ENCODE measurements around the gene TUBB4B. TPM values are rescaled to one million over a fixed set of nuclear protein-coding genes. Genes with fewer than 3 reads are reported as not detected.

TUBB4B gene
- polyA plus RNA-seq = 402 TPM
- long read RNA-seq, donor 1, transcript TUBB4B-201 (4 exons, 1,637 nt) = major isoform, 164 of 259 reads
- long read RNA-seq, donor 1, partial matches to known transcripts = 94 of 259 reads
- long read RNA-seq, donor 1, other reads (novel, unspliced or antisense) = 0 of 259 reads
- long read RNA-seq, donor 2, transcript TUBB4B-201 (4 exons, 1,637 nt) = major isoform, 229 of 265 reads
- long read RNA-seq, donor 2, transcript TUBB4B-202 (3 exons, 2,035 nt) = minor isoform, 5 of 265 reads
- long read RNA-seq, donor 2, partial matches to known transcripts = 31 of 265 reads
- long read RNA-seq, donor 2, other reads (novel, unspliced or antisense) = 0 of 265 reads
- long read RNA-seq, donor 3 = 0 reads
- long read RNA-seq, donor 4, transcript TUBB4B-201 (4 exons, 1,637 nt) = major isoform, 23 of 49 reads
- long read RNA-seq, donor 4, partial matches to known transcripts = 26 of 49 reads
- long read RNA-seq, donor 4, other reads (novel, unspliced or antisense) = 0 of 49 reads
- long read RNA-seq, donor 5, transcript TUBB4B-201 (4 exons, 1,637 nt) = major isoform, 83 of 85 reads
- long read RNA-seq, donor 5, partial matches to known transcripts = 0 of 85 reads
- long read RNA-seq, donor 5, other reads (novel, unspliced or antisense) = 0 of 85 reads
- long read RNA-seq, donor 6, transcript TUBB4B-201 (4 exons, 1,637 nt) = major isoform, 178 of 196 reads
- long read RNA-seq, donor 6, partial matches to known transcripts = 16 of 196 reads
- long read RNA-seq, donor 6, other reads (novel, unspliced or antisense) = 0 of 196 reads
- long read RNA-seq, donor 7, transcript TUBB4B-201 (4 exons, 1,637 nt) = major isoform, 66 of 72 reads
- long read RNA-seq, donor 7, partial matches to known transcripts = 6 of 72 reads
- long read RNA-seq, donor 7, other reads (novel, unspliced or antisense) = 0 of 72 reads
- long read RNA-seq, donor 8, transcript TUBB4B-201 (4 exons, 1,637 nt) = major isoform, 265 of 276 reads
- long read RNA-seq, donor 8, partial matches to known transcripts = 11 of 276 reads
- long read RNA-seq, donor 8, other reads (novel, unspliced or antisense) = 0 of 276 reads
- long read RNA-seq, donor 9, transcript TUBB4B-201 (4 exons, 1,637 nt) = major isoform, 180 of 195 reads
- long read RNA-seq, donor 9, partial matches to known transcripts = 14 of 195 reads
- long read RNA-seq, donor 9, other reads (novel, unspliced or antisense) = 0 of 195 reads
- long read RNA-seq, donor 10, transcript TUBB4B-201 (4 exons, 1,637 nt) = major isoform, 208 of 220 reads
- long read RNA-seq, donor 10, partial matches to known transcripts = 9 of 220 reads
- long read RNA-seq, donor 10, other reads (novel, unspliced or antisense) = 0 of 220 reads
- long read RNA-seq, donor 11, transcript TUBB4B-201 (4 exons, 1,637 nt) = major isoform, 151 of 344 reads
- long read RNA-seq, donor 11, partial matches to known transcripts = 191 of 344 reads
- long read RNA-seq, donor 11, other reads (novel, unspliced or antisense) = 0 of 344 reads

GRCh38 chr9:137240841-137241489 lies at the start of gene TUBB4B:
TUBB4B (plus strand) TSS chr9:137241287; CDS start chr9:137241361, 74 bp downstream.
- peak; percentile 100 for DNase-seq
- peaks cover 58% of the 10 kb centered on the region for H3K4me1 ChIP-seq (ENCODE audit: control insufficient read depth, insufficient read depth, low read length)
- WGBS (ENCODE audit: insufficient coverage, low lambda C conversion rate) = no CpG with 5 or more reads among the region's 67 CpGs

GRCh38 chr9:137191691-137192447 lies 49.2 kb upstream of the TUBB4B start:
- no peaks in the 10 kb centered on the region for H3K27me3 ChIP-seq (ENCODE audit: control insufficient read depth, insufficient read depth, low read length)
- WGBS (ENCODE audit: insufficient coverage, low lambda C conversion rate) = no CpG with 5 or more reads among the region's 22 CpGs
- H3K27ac ChIP-seq (ENCODE audit: low read length) = no peak overlapping the region
- no peak for DNase-seq
- H3K9me3 ChIP-seq (ENCODE audit: control insufficient read depth, low read depth, low read length) = no peaks in the 10 kb centered on the region
- no peak overlapping the region for H3K4me3 ChIP-seq (ENCODE audit: low read length)
- H3K4me1 ChIP-seq (ENCODE audit: control insufficient read depth, insufficient read depth, low read length) = peaks cover 56% of the 10 kb centered on the region
- H3K36me3 ChIP-seq (ENCODE audit: control insufficient read depth, insufficient read depth, low read length) = peaks cover 43% of the 10 kb centered on the region

More at GRCh38 chr9:137240841-137241489, at the start of gene TUBB4B:
- H3K36me3 ChIP-seq (ENCODE audit: control insufficient read depth, insufficient read depth, low read length) = peaks cover 24% of the 10 kb centered on the region
- no peaks in the 10 kb centered on the region for H3K27me3 ChIP-seq (ENCODE audit: control insufficient read depth, insufficient read depth, low read length)
- peak within 1 kb of the TSS; percentile 96 for H3K27ac ChIP-seq (ENCODE audit: low read length)
- peak within 1 kb of the TSS; percentile 81 for H3K4me3 ChIP-seq (ENCODE audit: low read length)
- H3K9me3 ChIP-seq (ENCODE audit: control insufficient read depth, low read depth, low read length) = peaks cover 2% of the 10 kb centered on the region

GRCh38 chr9:137192448-137192780 lies 48.7 kb upstream of the TUBB4B start:
- Histone ChIP-seq H3K36me3 (ENCODE audit: control insufficient read depth, insufficient read depth, low read length) (peaks cover 40% of the 10 kb centered on the region), H3K4me3 (ENCODE audit: low read length) (no peak overlapping the region), H3K4me1 (ENCODE audit: control insufficient read depth, insufficient read depth, low read length) (peaks cover 56% of the 10 kb centered on the region), H3K9me3 (ENCODE audit: control insufficient read depth, low read depth, low read length) (no peaks in the 10 kb centered on the region), H3K27me3 (ENCODE audit: control insufficient read depth, insufficient read depth, low read length) (no peaks in the 10 kb centered on the region), H3K27ac (ENCODE audit: low read length) (no peak overlapping the region)
- WGBS (ENCODE audit: insufficient coverage, low lambda C conversion rate) = no CpG with 5 or more reads among the region's 10 CpGs
- DNase-seq = no peak

GRCh38 chr9:137192859-137193258 lies 48.2 kb upstream of the TUBB4B start:
- no CpG with 5 or more reads among the region's 2 CpGs for WGBS (ENCODE audit: insufficient coverage, low lambda C conversion rate)
- peaks cover 40% of the 10 kb centered on the region for H3K36me3 ChIP-seq (ENCODE audit: control insufficient read depth, insufficient read depth, low read length)
- no peak overlapping the region for H3K4me3 ChIP-seq (ENCODE audit: low read length)
- H3K27ac ChIP-seq (ENCODE audit: low read length) = no peak overlapping the region
- no peaks in the 10 kb centered on the region for H3K9me3 ChIP-seq (ENCODE audit: control insufficient read depth, low read depth, low read length)
- DNase-seq = no peak
- H3K4me1 ChIP-seq (ENCODE audit: control insufficient read depth, insufficient read depth, low read length) = peaks cover 57% of the 10 kb centered on the region
- no peaks in the 10 kb centered on the region for H3K27me3 ChIP-seq (ENCODE audit: control insufficient read depth, insufficient read depth, low read length)

- H3K27me3 ChIP-seq (ENCODE audit: control insufficient read depth, insufficient read depth, low read length) = no peaks in the 10 kb centered on the region
- no CpG with 5 or more reads among the region's 14 CpGs for WGBS (ENCODE audit: insufficient coverage, low lambda C conversion rate)
Measured at GRCh38 chr9:137193771-137194170, 47.3 kb upstream of the TUBB4B start.

GRCh38 chr9:137194388-137194787 lies 46.7 kb upstream of the TUBB4B start:
- Histone ChIP-seq H3K27me3 (ENCODE audit: control insufficient read depth, insufficient read depth, low read length) (no peaks in the 10 kb centered on the region), H3K36me3 (ENCODE audit: control insufficient read depth, insufficient read depth, low read length) (peaks cover 40% of the 10 kb centered on the region), H3K4me1 (ENCODE audit: control insufficient read depth, insufficient read depth, low read length) (peaks cover 69% of the 10 kb centered on the region), H3K27ac (ENCODE audit: low read length) (no peak overlapping the region), H3K9me3 (ENCODE audit: control insufficient read depth, low read depth, low read length) (no peaks in the 10 kb centered on the region), H3K4me3 (ENCODE audit: low read length) (no peak overlapping the region)
- WGBS (ENCODE audit: insufficient coverage, low lambda C conversion rate) = no CpG with 5 or more reads among the region's 16 CpGs
- no peak for DNase-seq

More at GRCh38 chr9:137193771-137194170, 47.3 kb upstream of the TUBB4B start:
- no peak for DNase-seq
- H3K4me1 ChIP-seq (ENCODE audit: control insufficient read depth, insufficient read depth, low read length) = peaks cover 65% of the 10 kb centered on the region
- H3K9me3 ChIP-seq (ENCODE audit: control insufficient read depth, low read depth, low read length) = no peaks in the 10 kb centered on the region
- H3K36me3 ChIP-seq (ENCODE audit: control insufficient read depth, insufficient read depth, low read length) = peaks cover 40% of the 10 kb centered on the region
- H3K27ac ChIP-seq (ENCODE audit: low read length) = no peak overlapping the region
- no peak overlapping the region for H3K4me3 ChIP-seq (ENCODE audit: low read length)

- Histone ChIP-seq H3K27me3 (ENCODE audit: control insufficient read depth, insufficient read depth, low read length) (no peaks in the 10 kb centered on the region), H3K27ac (ENCODE audit: low read length) (peak overlapping the region; percentile 68), H3K9me3 (ENCODE audit: control insufficient read depth, low read depth, low read length) (no peaks in the 10 kb centered on the region), H3K36me3 (ENCODE audit: control insufficient read depth, insufficient read depth, low read length) (peaks cover 38% of the 10 kb centered on the region), H3K4me1 (ENCODE audit: control insufficient read depth, insufficient read depth, low read length) (peaks cover 67% of the 10 kb centered on the region), H3K4me3 (ENCODE audit: low read length) (no peak overlapping the region)
- DNase-seq = no peak
- no CpG with 5 or more reads among the region's 10 CpGs for WGBS (ENCODE audit: insufficient coverage, low lambda C conversion rate)
Measured at GRCh38 chr9:137194909-137195308, 46.2 kb upstream of the TUBB4B start.

- peak overlapping the region; percentile 68 for H3K27ac ChIP-seq (ENCODE audit: low read length)
- WGBS (ENCODE audit: insufficient coverage, low lambda C conversion rate) = 20% methylated on average over 1 of the region's 21 CpGs
- H3K36me3 ChIP-seq (ENCODE audit: control insufficient read depth, insufficient read depth, low read length) = peaks cover 30% of the 10 kb centered on the region
- H3K27me3 ChIP-seq (ENCODE audit: control insufficient read depth, insufficient read depth, low read length) = no peaks in the 10 kb centered on the region
- H3K4me1 ChIP-seq (ENCODE audit: control insufficient read depth, insufficient read depth, low read length) = peaks cover 59% of the 10 kb centered on the region
- no peak overlapping the region for H3K4me3 ChIP-seq (ENCODE audit: low read length)
- peak; percentile 56 to 82 for DNase-seq
- H3K9me3 ChIP-seq (ENCODE audit: control insufficient read depth, low read depth, low read length) = no peaks in the 10 kb centered on the region
Measured at GRCh38 chr9:137195525-137196220, 45.4 kb upstream of the TUBB4B start.
